Measurements from ENCODE around the gene CA7.

DNA sequence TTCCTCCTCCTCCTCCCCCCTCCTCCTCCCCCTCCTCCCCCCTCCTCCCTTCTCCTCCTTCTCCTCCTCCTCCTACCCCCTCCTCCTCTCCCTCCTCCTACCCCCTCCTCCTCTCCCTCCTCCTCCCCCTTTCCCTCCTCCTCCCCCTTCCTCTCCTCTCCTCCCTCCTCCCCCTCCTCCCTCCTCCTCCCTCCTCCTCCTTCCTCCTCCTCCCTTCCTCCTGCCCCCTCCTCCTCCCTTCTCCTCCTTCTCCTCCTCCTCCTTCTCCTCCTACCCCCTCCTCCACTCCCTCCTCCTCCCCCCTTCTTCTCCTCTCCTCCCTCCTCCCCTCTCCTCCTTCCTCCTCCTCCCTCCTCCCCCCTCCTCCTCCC, 29.5 kb downstream of the CA7 start:
- no peak for TF ChIP-seq GABPA (IDR thresholded peaks at IDR 0.05; ENCODE audit: low read depth)
- TF ChIP-seq, protein P1, sequence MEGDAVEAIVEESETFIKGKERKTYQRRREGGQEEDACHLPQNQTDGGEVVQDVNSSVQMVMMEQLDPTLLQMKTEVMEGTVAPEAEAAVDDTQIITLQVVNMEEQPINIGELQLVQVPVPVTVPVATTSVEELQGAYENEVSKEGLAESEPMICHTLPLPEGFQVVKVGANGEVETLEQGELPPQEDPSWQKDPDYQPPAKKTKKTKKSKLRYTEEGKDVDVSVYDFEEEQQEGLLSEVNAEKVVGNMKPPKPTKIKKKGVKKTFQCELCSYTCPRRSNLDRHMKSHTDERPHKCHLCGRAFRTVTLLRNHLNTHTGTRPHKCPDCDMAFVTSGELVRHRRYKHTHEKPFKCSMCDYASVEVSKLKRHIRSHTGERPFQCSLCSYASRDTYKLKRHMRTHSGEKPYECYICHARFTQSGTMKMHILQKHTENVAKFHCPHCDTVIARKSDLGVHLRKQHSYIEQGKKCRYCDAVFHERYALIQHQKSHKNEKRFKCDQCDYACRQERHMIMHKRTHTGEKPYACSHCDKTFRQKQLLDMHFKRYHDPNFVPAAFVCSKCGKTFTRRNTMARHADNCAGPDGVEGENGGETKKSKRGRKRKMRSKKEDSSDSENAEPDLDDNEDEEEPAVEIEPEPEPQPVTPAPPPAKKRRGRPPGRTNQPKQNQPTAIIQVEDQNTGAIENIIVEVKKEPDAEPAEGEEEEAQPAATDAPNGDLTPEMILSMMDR (IDR thresholded peaks at IDR 0.05; ENCODE audit: insufficient read depth, low read length), result no peak
